Glomerular endothelial cell (primary cell): ENCODE measurements around the gene FBXL16. TPM values are rescaled to one million over a fixed set of nuclear protein-coding genes. Genes with fewer than 3 reads are reported as not detected.

Experiments used
- DNase-seq: peaks from one replicate; pipeline ENCODE4 v3.0.0-alpha.2; 2011; ENCODE audit warnings: low read depth, low spot score; ENCODE audit errors: extremely low read depth
- total RNA-seq: library from RNA; depleted of rRNA; stranded (reverse); fragments of >200 nt; gene quantifications from 2 replicates; pipeline ENCODE4 v1.2.3, GENCODE V29; 2015

Gene FBXL16
- total RNA-seq, 1 donor from 2014 or later: 1.6 TPM

GRCh38 chr16:678209-678857 is 27.3 kb downstream of the FBXL16 start:
- no peak for DNase-seq

- DNase-seq: no peak
Measured at GRCh38 chr16:677316-678190, 28.0 kb downstream of the FBXL16 start.

- DNase-seq: no peak
Measured at GRCh38 chr16:676913-677312, 28.7 kb downstream of the FBXL16 start.

- DNase-seq: no peak
Measured at GRCh38 chr16:676565-676902, 29.1 kb downstream of the FBXL16 start.

- no peak for DNase-seq
Measured at GRCh38 chr16:675884-676564, 29.6 kb downstream of the FBXL16 start.

- DNase-seq: no peak
Measured at GRCh38 chr16:674968-675883, 30.4 kb downstream of the FBXL16 start, which contains the start of gene RHBDL1. TSS of gene RHBDL1 (plus strand) at chr16:675671. CDS start at chr16:675791, 120 bp downstream.

- DNase-seq: no peak
Measured at GRCh38 chr16:674214-674881, 31.3 kb downstream of the FBXL16 start.

- DNase-seq: no peak
Measured at GRCh38 chr16:673399-673991, 32.1 kb downstream of the FBXL16 start.

- no peak for DNase-seq
Measured at GRCh38 chr16:672851-673250, 32.8 kb downstream of the FBXL16 start.

GRCh38 chr16:672371-672770 is 33.2 kb downstream of the FBXL16 start:
- no peak for DNase-seq

GRCh38 chr16:671353-672131 is 34.1 kb downstream of the FBXL16 start:
- DNase-seq: no peak

GRCh38 chr16:670485-671352 is 34.9 kb downstream of the FBXL16 start:
- no peak for DNase-seq

GRCh38 chr16:669666-670065 is 35.9 kb downstream of the FBXL16 start:
- DNase-seq: no peak

GRCh38 chr16:668519-669171 is 37.0 kb downstream of the FBXL16 start:
- no peak for DNase-seq

GRCh38 chr16:667780-668518 is 37.7 kb downstream of the FBXL16 start, which contains the start of gene RHOT2:
TSS of gene RHOT2 (plus strand) at chr16:668132. CDS start at chr16:668200, 68 bp downstream.
- DNase-seq: no peak

GRCh38 chr16:667113-667779 is 38.4 kb downstream of the FBXL16 start:
- DNase-seq: no peak
